KG1 (cell line): ENCODE measurements around the gene BMP10.

Experiments
- DNase-seq: peaks from one replicate; lab custom pipeline; 2025; lab: John Stamatoyannopoulos, UW

BMP10 gene

DNA sequence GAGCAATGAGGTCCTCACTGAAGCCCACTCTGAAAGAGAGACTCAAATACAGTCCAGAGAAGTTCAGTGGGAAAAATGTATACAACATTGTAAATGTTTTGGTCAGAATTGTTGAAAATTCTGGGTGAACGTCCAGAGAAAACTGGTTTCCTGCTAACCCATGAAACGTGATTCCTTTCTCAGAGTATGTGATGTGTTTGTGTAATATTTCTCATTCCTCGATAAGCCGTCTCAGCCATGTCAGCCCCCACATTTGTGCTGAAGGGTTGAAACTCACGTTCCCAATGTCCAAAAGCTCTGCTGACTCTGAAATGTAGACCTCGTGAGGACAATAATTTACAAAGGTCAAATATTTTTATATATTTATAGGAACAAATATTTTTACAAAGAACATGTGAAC lies 51.6 kb downstream of the BMP10 start:
- DNase-seq = no peak

- no peak for DNase-seq
Observed at GRCh38 chr2:68817306-68817705, 53.9 kb downstream of the BMP10 start.
